ENCODE data around the gene POMP. TPM values are rescaled to one million over a fixed set of nuclear protein-coding genes. Genes with fewer than 3 reads are reported as not detected.

Gene POMP
- total RNA-seq: 153 and 158 TPM in 2 replicates

DNA sequence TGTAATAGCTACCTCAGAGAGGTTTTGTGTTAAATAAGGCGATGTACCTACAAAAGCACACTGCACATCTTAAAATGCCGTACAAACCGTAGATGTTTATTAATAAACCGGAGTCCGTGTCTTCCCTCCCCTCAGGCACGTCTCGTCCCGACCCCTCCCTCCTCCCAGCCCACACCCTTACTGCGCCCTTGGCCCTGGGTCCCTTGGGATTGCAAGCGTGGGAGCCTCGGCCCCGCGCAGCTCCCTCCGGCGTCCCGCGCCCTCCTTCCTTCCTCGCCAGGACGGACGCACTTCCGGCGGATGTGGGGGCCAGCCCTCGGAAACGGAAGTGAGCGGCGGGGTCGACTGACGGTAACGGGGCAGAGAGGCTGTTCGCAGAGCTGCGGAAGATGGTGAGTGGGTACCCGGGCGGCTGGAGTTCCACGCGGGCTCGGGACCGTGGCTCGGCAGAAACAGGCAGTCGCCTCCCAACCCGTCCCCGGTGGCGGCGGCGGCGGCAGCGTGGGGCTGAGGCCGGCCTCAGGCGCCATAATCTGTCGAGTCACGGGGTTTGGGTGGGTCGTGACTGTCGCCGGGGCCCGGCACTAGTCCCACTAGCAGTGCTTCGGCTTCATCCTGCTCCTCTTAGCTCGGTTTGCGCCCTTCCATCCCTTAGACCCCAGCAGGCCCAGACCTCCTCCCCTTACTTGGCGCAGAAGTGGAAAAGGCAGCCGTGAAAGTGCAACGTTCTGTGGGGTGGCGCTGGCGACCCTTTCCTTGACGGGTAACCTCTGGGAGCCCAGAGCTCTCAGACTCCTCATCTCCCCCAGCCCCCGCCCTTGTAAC is at the start of gene POMP:
POMP (plus strand) TSS at position 335 of the 825 bp plus-strand sequence; CDS start at position 390, 55 bp downstream.

DNA sequence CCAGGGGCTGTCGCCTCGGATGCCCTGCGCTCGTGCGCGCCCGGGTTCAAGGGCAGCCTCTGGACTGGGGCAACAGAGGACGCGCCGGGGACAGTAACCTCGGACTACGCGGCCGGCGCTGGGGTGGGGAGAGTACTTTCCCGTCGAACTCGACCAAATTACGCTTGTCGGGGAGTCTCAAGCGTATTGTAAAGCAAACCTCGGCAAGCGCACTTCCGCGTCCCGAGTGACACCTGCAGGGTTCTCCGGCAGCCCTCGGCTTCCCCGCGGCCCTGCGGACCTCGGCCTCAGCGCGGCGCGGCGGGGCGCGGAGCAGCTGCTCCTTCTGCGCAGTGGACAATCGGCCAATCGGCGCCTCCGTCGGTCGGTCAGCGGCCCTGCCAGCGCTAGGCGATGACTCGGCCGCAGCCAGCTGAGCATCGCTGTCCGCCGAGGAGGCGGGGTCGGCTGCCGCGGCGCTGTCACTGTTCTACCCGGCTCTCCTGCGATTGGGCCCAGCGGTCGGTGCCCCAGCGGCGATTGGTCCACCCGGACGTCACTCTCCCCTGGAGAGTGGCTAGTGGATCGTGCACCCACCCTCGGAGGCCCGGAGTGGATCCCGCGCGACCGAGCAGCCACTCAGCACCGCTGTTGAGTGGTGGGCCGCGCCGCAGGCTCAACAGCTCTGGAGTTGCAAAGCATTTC is 59.8 kb downstream of the POMP start, which contains the start of gene SLC46A3:
SLC46A3 (minus strand) TSS at position 428 of the 684 bp plus-strand sequence. CDS start 972 bp downstream, outside the sequence.

Other genes with a start within 250 kb of the POMP start
- 65.1 and 74.6 TPM in 2 replicates for gene FLT1, start 164.0 kb upstream of the POMP start, total RNA-seq
- 1.7 and 2.2 TPM in 2 replicates for gene SLC46A3, start 59.8 kb downstream of the POMP start, total RNA-seq
- not detected in 2 replicates for gene MTUS2, start 161.2 kb downstream of the POMP start, total RNA-seq

Data from mammary microvascular endothelial cell (primary cell).